H4 (cell line): ENCODE measurements around the gene RBP7. TPM values are rescaled to one million over a fixed set of nuclear protein-coding genes. Genes with fewer than 3 reads are reported as not detected.

Source experiments
- total RNA-seq: library from RNA; depleted of rRNA; stranded (reverse); fragments of >200 nt; shearing (Covaris generic); gene quantifications from 2 replicates; pipeline ENCODE4 v1.2.3, GENCODE V29; 2014; rRNA removed

Gene RBP7
- total RNA-seq, 1 experiment from 2014 or later, result not detected

Other genes starting within 250 kb of the RBP7 start
- gene CLSTN1, start 173.3 kb upstream of the RBP7 start, total RNA-seq, result 31.0 and 35.3 TPM in 2 replicates
- 16.6 and 18.9 TPM in 2 replicates for gene CTNNBIP1, start 87.0 kb upstream of the RBP7 start, total RNA-seq
- gene LZIC, start 53.8 kb upstream of the RBP7 start, total RNA-seq, result 27.4 and 37.8 TPM in 2 replicates
- gene NMNAT1, start 53.8 kb upstream of the RBP7 start, total RNA-seq, result 3.5 and 5.8 TPM in 2 replicates
- gene UBE4B, start 35.7 kb downstream of the RBP7 start, total RNA-seq, result 23.6 and 32.4 TPM in 2 replicates
- 11.4 and 13.6 TPM in 2 replicates for gene KIF1B, start 213.3 kb downstream of the RBP7 start, total RNA-seq